MM.1S (cell line): ENCODE data around the gene RND1.

ENCODE experiments used
- DNase-seq: peaks from one replicate; pipeline ENCODE4 v3.0.0-alpha.2; 2015
- H2AFZ ChIP-seq: fragments of 300-600 bp; sonication (generic); 2 replicates; pipeline ENCODE4 v1.6.0; 2016; ENCODE audit warnings: antibody characterized with exemption, low read length
- H3F3A ChIP-seq: fragments of 300-600 bp; sonication (generic); 2 replicates; pipeline ENCODE4 v1.6.1; 2016; ENCODE audit warnings: mild to moderate bottlenecking, antibody characterized with exemption, low read length, moderate library complexity, mixed read lengths; ENCODE audit not compliant: insufficient read depth
- H3K27ac ChIP-seq: fragments of 300-600 bp; sonication (generic); 2 replicates; pipeline ENCODE4 v1.5.1; 2016; ENCODE audit warnings: mild to moderate bottlenecking, low read length
- H3K27me3 ChIP-seq: fragments of 300-600 bp; sonication (generic); replicated peaks from 2 replicates; pipeline ENCODE4 v1.6.0; 2016; ENCODE audit warnings: low read length; ENCODE audit not compliant: insufficient read depth
- H3K36me3 ChIP-seq: fragments of 300-600 bp; sonication (generic); replicated peaks from 2 replicates; pipeline ENCODE4 v1.6.1; 2016; ENCODE audit warnings: mild to moderate bottlenecking, low read length, mixed read lengths; ENCODE audit not compliant: insufficient read depth
- H3K4me1 ChIP-seq: fragments of 300-600 bp; sonication (generic); 2 replicates; pipeline ENCODE4 v1.6.1; 2016; ENCODE audit warnings: low read length, mixed read lengths
- H3K4me2 ChIP-seq: fragments of 300-600 bp; sonication (generic); 2 replicates; pipeline ENCODE4 v1.6.0; 2016; ENCODE audit warnings: low read depth, low read length
- H3K4me3 ChIP-seq: fragments of 300-600 bp; sonication (generic); 2 replicates; pipeline ENCODE4 v1.5.1; 2016; ENCODE audit warnings: low read length, mixed read lengths
- H3K79me2 ChIP-seq: fragments of 300-600 bp; sonication (generic); 2 replicates; pipeline ENCODE4 v1.6.1; 2016; ENCODE audit warnings: mixed run types, low read length, mixed read lengths
- H3K9ac ChIP-seq: fragments of 300-600 bp; sonication (generic); 2 replicates; pipeline ENCODE4 v1.6.1; 2016; ENCODE audit warnings: low read length, mixed read lengths
- H3K9me2 ChIP-seq: fragments of 300-600 bp; sonication (generic); replicated peaks from 2 replicates; pipeline ENCODE4 v1.6.1; 2016; ENCODE audit warnings: mild to moderate bottlenecking, low read length, mixed read lengths; ENCODE audit not compliant: insufficient read depth
- H3K9me3 ChIP-seq: fragments of 300-600 bp; sonication (generic); replicated peaks from 2 replicates; pipeline ENCODE4 v1.6.1; 2016; ENCODE audit warnings: mild to moderate bottlenecking, low read length, mixed read lengths; ENCODE audit not compliant: insufficient read depth
- H4K20me1 ChIP-seq: fragments of 300-600 bp; sonication (generic); 2 replicates; pipeline ENCODE4 v1.6.1; 2016; ENCODE audit warnings: mild to moderate bottlenecking, low read length, moderate library complexity, mixed read lengths; ENCODE audit not compliant: insufficient read depth
- CTCF ChIP-seq: fragments of 300-600 bp; sonication (generic); IDR thresholded peaks from 2 replicates; pipeline ENCODE4 v1.5.1; 2016; ENCODE audit warnings: antibody characterized with exemption, low read length, mixed read lengths
- EZH2 ChIP-seq: fragments of 300-600 bp; sonication (generic); optimal IDR thresholded peaks from 2 replicates; pipeline ENCODE3; 2017; ENCODE audit warnings: low read depth, mild to moderate bottlenecking, antibody characterized with exemption, low read length, mixed read lengths
- EZH2phosphoT487 ChIP-seq: fragments of 300-600 bp; sonication (generic); IDR thresholded peaks from 2 replicates; pipeline ENCODE4 v1.6.1; 2018; ENCODE audit warnings: antibody characterized with exemption, low read length

RND1 gene

GRCh38 chr12:48899651-48900050 lies 34.0 kb upstream of the RND1 start:
- H3K4me3 ChIP-seq: no peak overlapping the region
- H2AFZ ChIP-seq: no peak overlapping the region
- H4K20me1 ChIP-seq: no peaks in the 10 kb centered on the region
- H3K9me3 ChIP-seq: no peaks in the 10 kb centered on the region
- no peak for DNase-seq
- no peaks in the 10 kb centered on the region for H3F3A ChIP-seq
- no peak overlapping the region for H3K4me2 ChIP-seq
- H3K36me3 ChIP-seq: no peaks in the 10 kb centered on the region
- no peak overlapping the region for H3K27ac ChIP-seq
- H3K27me3 ChIP-seq: peaks cover 4% of the 10 kb centered on the region; the same call in 1 of the 2 replicates
- no peak for TF ChIP-seq EZH2phosphoT487
- no peak for TF ChIP-seq CTCF
- no peak for TF ChIP-seq EZH2
- H3K9me2 ChIP-seq: no peaks in the 10 kb centered on the region
- no peaks in the 10 kb centered on the region for H3K4me1 ChIP-seq
- no peaks in the 10 kb centered on the region for H3K79me2 ChIP-seq
- H3K9ac ChIP-seq: no peak overlapping the region

DNA sequence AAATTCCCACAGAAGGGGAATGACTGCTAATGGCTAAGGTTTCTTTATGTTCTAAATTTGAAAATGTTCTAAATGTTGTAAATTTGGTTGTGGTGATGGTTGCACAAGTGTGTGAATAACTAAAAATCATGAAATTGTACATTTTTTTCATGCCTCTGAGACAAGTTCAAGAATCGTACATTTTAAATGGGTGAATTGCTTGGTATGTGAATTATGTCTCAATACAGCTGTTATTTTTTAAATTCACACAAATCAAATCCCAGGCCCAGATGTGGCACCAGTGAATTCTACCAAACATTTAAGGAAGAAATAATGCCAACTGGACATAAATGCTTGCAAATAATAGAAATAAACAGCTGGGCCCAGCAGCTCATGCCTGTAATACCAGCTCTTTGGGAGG lies 28.6 kb upstream of the RND1 start:
- no peaks in the 10 kb centered on the region for H3F3A ChIP-seq
- H3K79me2 ChIP-seq: no peaks in the 10 kb centered on the region
- no peak overlapping the region for H3K4me2 ChIP-seq
- no peak overlapping the region for H3K27ac ChIP-seq
- H3K9me3 ChIP-seq: no peaks in the 10 kb centered on the region
- H4K20me1 ChIP-seq: no peaks in the 10 kb centered on the region
- 0 out of 2 replicates have a peak, but pooled peaks cover 3% of the 10 kb centered on the region for H3K4me1 ChIP-seq
- no peak overlapping the region for H2AFZ ChIP-seq
- TF ChIP-seq EZH2phosphoT487 (no peak), CTCF (no peak), EZH2 (no peak)
- H3K36me3 ChIP-seq: no peaks in the 10 kb centered on the region
- no peaks in the 10 kb centered on the region for H3K9me2 ChIP-seq
- no peak overlapping the region for H3K9ac ChIP-seq
- DNase-seq: no peak
- H3K4me3 ChIP-seq: no peak overlapping the region
- H3K27me3 ChIP-seq: peaks cover 12% of the 10 kb centered on the region

DNA sequence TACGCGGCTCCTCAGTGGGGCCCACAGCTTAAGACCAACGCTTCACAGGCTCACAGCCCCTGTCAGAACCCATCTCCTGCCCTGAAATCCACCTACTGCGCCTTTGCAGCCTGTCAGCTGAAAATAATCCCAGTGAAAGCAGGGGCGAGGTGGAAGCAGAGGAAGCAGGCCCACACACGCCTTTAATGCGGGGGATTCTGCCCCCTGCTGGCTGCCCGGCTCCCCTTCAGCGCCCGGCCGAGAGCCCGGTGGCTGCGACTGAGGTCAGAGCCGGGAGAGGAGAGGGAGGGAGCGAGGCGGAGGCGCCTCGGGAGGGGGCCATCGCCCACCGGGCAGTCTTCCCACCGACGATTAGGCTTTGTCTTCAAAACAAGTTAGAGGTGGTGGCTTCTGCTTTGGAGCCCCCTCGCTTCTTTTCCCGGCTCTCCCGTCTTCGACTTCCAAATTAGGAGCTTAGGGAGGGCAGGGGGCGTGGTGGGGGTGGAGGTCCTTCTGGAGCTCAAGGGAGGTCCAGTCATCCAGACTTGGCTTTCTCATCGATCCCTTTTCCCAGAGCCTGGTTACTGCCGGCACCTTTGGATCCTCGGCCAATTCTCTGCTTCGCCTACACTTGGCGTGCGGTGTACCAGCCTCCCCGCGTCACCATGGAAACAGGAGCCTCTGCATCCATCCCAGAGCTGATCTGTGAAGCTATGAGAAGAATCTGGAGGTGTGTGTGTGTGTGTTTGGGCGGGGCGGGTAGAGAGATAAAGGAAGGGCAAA lies 25.2 kb upstream of the RND1 start:
- Histone ChIP-seq H3K4me3 (peak overlapping the region; percentile 49), H3K9ac (no peak overlapping the region), H4K20me1 (no peaks in the 10 kb centered on the region), H3F3A (no peaks in the 10 kb centered on the region), H3K27me3 (peaks cover 12% of the 10 kb centered on the region), H3K79me2 (no peaks in the 10 kb centered on the region), H3K9me2 (no peaks in the 10 kb centered on the region), H2AFZ (peak overlapping the region; percentile 86), H3K4me1 (0 out of 2 replicates have a peak, but pooled peaks cover 3% of the 10 kb centered on the region), H3K9me3 (no peaks in the 10 kb centered on the region), H3K27ac (no peak overlapping the region), H3K36me3 (no peaks in the 10 kb centered on the region), H3K4me2 (peak overlapping the region; percentile 88)
- peak; percentile 68 for DNase-seq
- TF ChIP-seq CTCF: peak; percentile 92
- TF ChIP-seq EZH2phosphoT487: no peak
